Measurements from ENCODE around the gene AFDN. TPM values are rescaled to one million over a fixed set of nuclear protein-coding genes. Genes with fewer than 3 reads are reported as not detected.

Gene AFDN
- total RNA-seq, 1 experiment from 2014 or later, result 182 TPM

DNA sequence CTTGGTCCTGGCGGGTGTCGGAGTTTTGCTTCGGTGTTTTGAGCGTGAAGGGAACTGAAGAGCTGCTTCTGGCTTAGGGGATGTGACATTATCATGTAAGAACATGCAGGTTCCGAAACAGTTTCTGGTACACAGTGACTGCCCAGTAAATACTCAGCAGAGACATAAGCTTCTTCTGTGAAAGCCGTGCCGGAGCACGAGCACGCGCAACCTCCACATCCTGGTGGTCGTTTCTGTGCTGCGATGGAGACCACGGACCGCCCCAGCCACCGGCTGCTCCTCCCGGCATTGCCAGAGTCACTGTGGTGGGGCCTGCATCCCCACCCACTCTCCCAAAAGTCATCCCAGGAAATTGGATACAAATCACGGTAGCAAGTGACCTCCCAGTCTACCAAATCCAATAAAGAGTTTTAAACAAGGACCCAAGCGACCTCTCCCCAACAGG lies 189.5 kb downstream of the AFDN start:
- Mint-ChIP-seq H3K36me3 (peaks cover 14% of the 10 kb centered on the region), H3K4me1 (peaks cover 14% of the 10 kb centered on the region), H3K9me3 (peaks cover 28% of the 10 kb centered on the region), H3K4me3 (no peak overlapping the region), H3K27me3 (ENCODE audit: low read depth) (peaks cover 5% of the 10 kb centered on the region; the same call in 1 of the 2 replicates), H3K27ac (no peak overlapping the region)
- POLR2A ChIA-PET, result no interaction called here
- no peak for DNase-seq (ENCODE audit: low spot score)
- no peak for TF ChIP-seq TEAD4 (CRISPR knock-in tag; IDR thresholded peaks at IDR 0.05)
- no peak for TF ChIP-seq STAT6 (CRISPR knock-in tag; conservative IDR thresholded peaks at IDR 0.05; ENCODE audit: low read depth)
- no peak for TF ChIP-seq ETV6 (CRISPR knock-in tag; IDR thresholded peaks at IDR 0.05)
- no peak for TF ChIP-seq SMAD4 (CRISPR knock-in tag; IDR thresholded peaks at IDR 0.05)
- no peak for TF ChIP-seq ATF2 (CRISPR knock-in tag; IDR thresholded peaks at IDR 0.05; ENCODE audit: borderline replicate concordance, low read depth)
- TF ChIP-seq JUN (CRISPR knock-in tag; IDR thresholded peaks at IDR 0.05), result no peak
- no peak for ATAC-seq
- CTCF ChIA-PET, result no interaction called here

GRCh38 chr6:168016721-168017525 lies 190.2 kb downstream of the AFDN start:
- Mint-ChIP-seq H3K4me3 (no peak overlapping the region), H3K36me3 (peaks cover 7% of the 10 kb centered on the region), H3K4me1 (peaks cover 14% of the 10 kb centered on the region), H3K27ac (no peak overlapping the region), H3K9me3 (peaks cover 21% of the 10 kb centered on the region), H3K27me3 (ENCODE audit: low read depth) (peaks cover 5% of the 10 kb centered on the region; the same call in 1 of the 2 replicates)
- TF ChIP-seq ZNF671 (CRISPR knock-in tag; IDR thresholded peaks at IDR 0.05), result no peak
- DNase-seq (ENCODE audit: low spot score) (no peak), ATAC-seq (no peak)
- ChIA-PET POLR2A (interaction anchor here (0.6 kb wide), 1 partner anchor 143 kb away, joined by 6 read pairs; no protein-coding TSS in a partner anchor), CTCF (no interaction called here)

- POLR2A ChIA-PET, result no interaction called here
- ATAC-seq (no peak), DNase-seq (ENCODE audit: low spot score) (no peak)
- Mint-ChIP-seq H3K27ac (no peak overlapping the region), H3K9me3 (peaks cover 16% of the 10 kb centered on the region), H3K36me3 (0 out of 2 replicates have a peak, but pooled peaks cover 4% of the 10 kb centered on the region), H3K27me3 (ENCODE audit: low read depth) (peaks cover 5% of the 10 kb centered on the region; the same call in 1 of the 2 replicates), H3K4me1 (peaks cover 14% of the 10 kb centered on the region), H3K4me3 (no peak overlapping the region)
- TF ChIP-seq SMAD4 (CRISPR knock-in tag; IDR thresholded peaks at IDR 0.05), result no peak
- TF ChIP-seq STAT6 (CRISPR knock-in tag; conservative IDR thresholded peaks at IDR 0.05; ENCODE audit: low read depth), result no peak
- no peak for TF ChIP-seq NR1H2 (CRISPR knock-in tag; IDR thresholded peaks at IDR 0.05)
- TF ChIP-seq ZNF232 (CRISPR knock-in tag; IDR thresholded peaks at IDR 0.05), result no peak
- TF ChIP-seq HMGA2 (CRISPR knock-in tag; IDR thresholded peaks at IDR 0.05), result no peak
- no peak for TF ChIP-seq NR3C1 (CRISPR knock-in tag; conservative IDR thresholded peaks at IDR 0.05; ENCODE audit: low read depth)
- CTCF ChIA-PET, result no interaction called here
Measured at GRCh38 chr6:168017629-168018028, 190.9 kb downstream of the AFDN start.

- Mint-ChIP-seq H3K4me1 (peaks cover 14% of the 10 kb centered on the region), H3K4me3 (no peak overlapping the region), H3K36me3 (0 out of 2 replicates have a peak, but pooled peaks cover 4% of the 10 kb centered on the region), H3K27ac (no peak overlapping the region), H3K9me3 (peaks cover 16% of the 10 kb centered on the region), H3K27me3 (ENCODE audit: low read depth) (peaks cover 5% of the 10 kb centered on the region; the same call in 1 of the 2 replicates)
- CTCF ChIA-PET, result no interaction called here
- DNase-seq (ENCODE audit: low spot score), result no peak
- POLR2A ChIA-PET, result no interaction called here
- ATAC-seq, result no peak
- TF ChIP-seq, protein P1, sequence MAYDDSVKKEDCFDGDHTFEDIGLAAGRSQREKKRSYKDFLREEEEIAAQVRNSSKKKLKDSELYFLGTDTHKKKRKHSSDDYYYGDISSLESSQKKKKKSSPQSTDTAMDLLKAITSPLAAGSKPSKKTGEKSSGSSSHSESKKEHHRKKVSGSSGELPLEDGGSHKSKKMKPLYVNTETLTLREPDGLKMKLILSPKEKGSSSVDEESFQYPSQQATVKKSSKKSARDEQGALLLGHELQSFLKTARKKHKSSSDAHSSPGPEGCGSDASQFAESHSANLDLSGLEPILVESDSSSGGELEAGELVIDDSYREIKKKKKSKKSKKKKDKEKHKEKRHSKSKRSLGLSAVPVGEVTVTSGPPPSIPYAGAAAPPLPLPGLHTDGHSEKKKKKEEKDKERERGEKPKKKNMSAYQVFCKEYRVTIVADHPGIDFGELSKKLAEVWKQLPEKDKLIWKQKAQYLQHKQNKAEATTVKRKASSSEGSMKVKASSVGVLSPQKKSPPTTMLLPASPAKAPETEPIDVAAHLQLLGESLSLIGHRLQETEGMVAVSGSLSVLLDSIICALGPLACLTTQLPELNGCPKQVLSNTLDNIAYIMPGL (CRISPR knock-in tag; IDR thresholded peaks at IDR 0.05), result no peak
- TF ChIP-seq IRF2 (CRISPR knock-in tag; IDR thresholded peaks at IDR 0.05; ENCODE audit: borderline replicate concordance, low read depth) (no peak), MXD4 (CRISPR knock-in tag; IDR thresholded peaks at IDR 0.05; ENCODE audit: borderline replicate concordance) (no peak), USF2 (CRISPR knock-in tag; IDR thresholded peaks at IDR 0.05) (no peak), RELA (CRISPR knock-in tag; IDR thresholded peaks at IDR 0.05; ENCODE audit: borderline replicate concordance) (no peak)
- TF ChIP-seq, protein P2, sequence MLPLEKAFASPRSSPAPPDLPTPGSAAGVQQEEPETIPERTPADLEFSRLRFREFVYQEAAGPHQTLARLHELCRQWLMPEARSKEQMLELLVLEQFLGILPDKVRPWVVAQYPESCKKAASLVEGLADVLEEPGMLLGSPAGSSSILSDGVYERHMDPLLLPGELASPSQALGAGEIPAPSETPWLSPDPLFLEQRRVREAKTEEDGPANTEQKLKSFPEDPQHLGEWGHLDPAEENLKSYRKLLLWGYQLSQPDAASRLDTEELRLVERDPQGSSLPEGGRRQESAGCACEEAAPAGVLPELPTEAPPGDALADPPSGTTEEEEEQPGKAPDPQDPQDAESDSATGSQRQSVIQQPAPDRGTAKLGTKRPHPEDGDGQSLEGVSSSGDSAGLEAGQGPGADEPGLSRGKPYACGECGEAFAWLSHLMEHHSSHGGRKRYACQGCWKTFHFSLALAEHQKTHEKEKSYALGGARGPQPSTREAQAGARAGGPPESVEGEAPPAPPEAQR (CRISPR knock-in tag; IDR thresholded peaks at IDR 0.05), result no peak
Measured at GRCh38 chr6:168018664-168019063, 192.0 kb downstream of the AFDN start.
